ENCODE measurements around the gene SPATA31D3. TPM values are rescaled to one million over a fixed set of nuclear protein-coding genes. Genes with fewer than 3 reads are reported as not detected.
A peak's percentile ranks its signal among the peaks of the same experiment; 100 is the strongest.
"Not testable (repeated sequence)": the region's sequence is repeated elsewhere in the genome, so short reads cannot be mapped to it uniquely, and the experiment has no call there.

SPATA31D3 gene
- total RNA-seq, 1 donor from 2014 or later, result not detected

DNA sequence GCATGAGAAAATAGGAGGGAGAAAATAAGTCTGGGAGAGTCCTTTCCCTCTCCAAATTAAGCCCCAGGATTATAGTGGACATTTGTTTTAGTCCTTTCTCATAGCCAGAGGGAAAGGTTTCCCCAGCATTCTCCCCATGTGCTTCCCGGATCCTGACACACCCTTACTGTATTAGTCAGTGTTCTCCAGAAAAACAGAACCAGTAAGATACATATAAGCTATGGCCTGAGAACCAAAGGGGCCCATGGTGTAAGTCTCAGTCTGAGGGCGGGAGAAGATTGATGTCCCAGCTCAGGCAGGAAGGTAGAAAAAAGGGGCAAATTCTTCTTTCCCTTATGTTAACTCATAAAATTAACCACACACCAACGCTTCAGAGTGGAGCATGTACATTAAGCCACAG lies 40.7 kb upstream of the SPATA31D3 start:
- H3K36me3 Mint-ChIP-seq, result no peaks in the 10 kb centered on the region
- TF ChIP-seq, protein P1, sequence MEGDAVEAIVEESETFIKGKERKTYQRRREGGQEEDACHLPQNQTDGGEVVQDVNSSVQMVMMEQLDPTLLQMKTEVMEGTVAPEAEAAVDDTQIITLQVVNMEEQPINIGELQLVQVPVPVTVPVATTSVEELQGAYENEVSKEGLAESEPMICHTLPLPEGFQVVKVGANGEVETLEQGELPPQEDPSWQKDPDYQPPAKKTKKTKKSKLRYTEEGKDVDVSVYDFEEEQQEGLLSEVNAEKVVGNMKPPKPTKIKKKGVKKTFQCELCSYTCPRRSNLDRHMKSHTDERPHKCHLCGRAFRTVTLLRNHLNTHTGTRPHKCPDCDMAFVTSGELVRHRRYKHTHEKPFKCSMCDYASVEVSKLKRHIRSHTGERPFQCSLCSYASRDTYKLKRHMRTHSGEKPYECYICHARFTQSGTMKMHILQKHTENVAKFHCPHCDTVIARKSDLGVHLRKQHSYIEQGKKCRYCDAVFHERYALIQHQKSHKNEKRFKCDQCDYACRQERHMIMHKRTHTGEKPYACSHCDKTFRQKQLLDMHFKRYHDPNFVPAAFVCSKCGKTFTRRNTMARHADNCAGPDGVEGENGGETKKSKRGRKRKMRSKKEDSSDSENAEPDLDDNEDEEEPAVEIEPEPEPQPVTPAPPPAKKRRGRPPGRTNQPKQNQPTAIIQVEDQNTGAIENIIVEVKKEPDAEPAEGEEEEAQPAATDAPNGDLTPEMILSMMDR (IDR thresholded peaks at IDR 0.05; ENCODE audit: unreplicated experiment), result no peak
- peaks cover 7% of the 10 kb centered on the region for H3K9me3 Mint-ChIP-seq
- H3K4me1 Mint-ChIP-seq, result peaks cover 31% of the 10 kb centered on the region
- H3K27me3 Mint-ChIP-seq (ENCODE audit: low read depth), result no peaks in the 10 kb centered on the region
- peak overlapping the region; percentile 64 for H3K27ac Mint-ChIP-seq
- no peak for DNase-seq (ENCODE audit: low spot score in 2 of 2, unreplicated experiment in 2 of 2)
- H3K4me3 Mint-ChIP-seq, result no peak overlapping the region

DNA sequence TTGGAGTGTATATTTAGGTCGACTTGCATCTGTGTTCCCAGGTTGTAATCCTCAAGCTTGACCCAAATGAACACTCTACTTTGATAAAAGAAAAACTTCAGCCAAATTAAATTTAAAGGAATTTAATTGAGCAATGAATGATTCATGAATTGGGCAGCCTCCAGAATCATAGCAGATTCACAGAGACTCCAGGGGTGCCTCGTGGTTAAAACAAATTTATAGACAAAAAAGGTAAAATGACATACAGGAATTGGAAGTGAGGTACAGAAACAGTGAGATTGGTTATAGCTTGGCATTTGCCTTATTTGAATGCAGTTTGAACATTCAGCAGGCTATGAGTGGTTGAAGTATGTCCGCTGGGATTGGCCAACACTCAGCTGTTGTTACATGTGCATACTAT lies 36.6 kb upstream of the SPATA31D3 start:
- DNase-seq (ENCODE audit: low spot score in 2 of 2, unreplicated experiment in 2 of 2), result no peak

DNA sequence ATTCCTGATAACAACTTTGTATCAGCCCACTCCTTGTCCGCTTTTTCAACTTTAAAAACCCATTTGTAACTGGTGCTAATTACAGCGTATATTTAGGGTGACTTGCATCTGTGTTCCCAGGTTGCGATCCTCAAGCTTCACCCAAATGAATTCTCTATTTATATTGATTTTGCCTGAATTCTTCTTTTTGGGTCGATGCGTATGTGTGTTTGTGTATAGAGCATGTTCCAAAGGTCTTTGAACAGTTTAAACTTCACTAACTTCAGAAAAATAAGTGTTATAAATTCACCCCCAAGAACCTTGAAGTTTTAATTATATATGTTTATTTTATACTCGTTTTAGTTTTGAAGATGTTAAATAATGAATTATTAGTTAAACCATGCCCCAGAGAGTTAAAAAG lies 31.2 kb upstream of the SPATA31D3 start:
- H3K9me3 Mint-ChIP-seq, result peaks cover under 1% of the 10 kb centered on the region
- peaks cover 3% of the 10 kb centered on the region for H3K4me1 Mint-ChIP-seq
- no peak for DNase-seq (ENCODE audit: low spot score in 2 of 2, unreplicated experiment in 2 of 2)
- H3K4me3 Mint-ChIP-seq, result no peak overlapping the region
- H3K27me3 Mint-ChIP-seq (ENCODE audit: low read depth), result no peaks in the 10 kb centered on the region
- TF ChIP-seq, protein P1 (IDR thresholded peaks at IDR 0.05; ENCODE audit: unreplicated experiment), result no peak
- H3K36me3 Mint-ChIP-seq, result no peaks in the 10 kb centered on the region
- no peak overlapping the region for H3K27ac Mint-ChIP-seq

More for the DNA sequence above, 36.6 kb upstream of the SPATA31D3 start:
- TF ChIP-seq, protein P1 (IDR thresholded peaks at IDR 0.05; ENCODE audit: unreplicated experiment), result no peak
- Mint-ChIP-seq H3K9me3 (peaks cover 7% of the 10 kb centered on the region), H3K36me3 (no peaks in the 10 kb centered on the region), H3K4me1 (peaks cover 20% of the 10 kb centered on the region), H3K27ac (no peak overlapping the region), H3K27me3 (ENCODE audit: low read depth) (no peaks in the 10 kb centered on the region), H3K4me3 (no peak overlapping the region)

DNA sequence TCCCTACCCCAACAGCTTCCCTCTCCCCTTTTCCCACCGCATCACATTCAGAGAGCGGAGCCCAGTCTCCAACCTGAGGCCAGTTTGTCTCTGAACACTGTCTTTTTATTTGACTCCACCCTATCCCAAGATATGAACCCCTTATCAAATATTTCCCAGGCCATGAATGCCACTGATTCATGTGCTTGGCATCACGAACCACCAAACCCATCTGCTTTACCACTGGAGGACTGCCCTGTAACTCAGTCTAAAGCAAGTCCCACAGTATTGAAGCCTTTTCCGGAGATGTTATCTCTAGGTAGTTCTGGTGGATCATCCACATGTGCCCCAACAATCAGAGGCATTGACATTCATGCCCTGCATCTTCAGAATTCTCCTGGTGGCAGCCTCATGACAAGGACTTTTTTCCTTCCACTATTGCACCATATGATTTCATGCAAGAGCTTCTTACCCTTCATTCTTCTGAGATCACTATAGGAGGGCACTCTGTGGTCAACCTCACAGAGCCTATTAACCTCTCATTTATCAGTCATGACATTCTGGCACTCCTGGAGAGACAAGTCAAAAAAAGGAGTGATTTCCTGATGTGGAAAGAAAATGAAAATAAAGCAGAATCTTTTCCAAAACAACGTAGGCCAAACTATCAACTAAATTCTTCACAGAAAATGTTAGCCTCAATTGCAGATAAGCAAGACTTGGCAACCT lies 27.3 kb upstream of the SPATA31D3 start:
- DNase-seq (ENCODE audit: low spot score in 2 of 2, unreplicated experiment in 2 of 2), result no peak

DNA sequence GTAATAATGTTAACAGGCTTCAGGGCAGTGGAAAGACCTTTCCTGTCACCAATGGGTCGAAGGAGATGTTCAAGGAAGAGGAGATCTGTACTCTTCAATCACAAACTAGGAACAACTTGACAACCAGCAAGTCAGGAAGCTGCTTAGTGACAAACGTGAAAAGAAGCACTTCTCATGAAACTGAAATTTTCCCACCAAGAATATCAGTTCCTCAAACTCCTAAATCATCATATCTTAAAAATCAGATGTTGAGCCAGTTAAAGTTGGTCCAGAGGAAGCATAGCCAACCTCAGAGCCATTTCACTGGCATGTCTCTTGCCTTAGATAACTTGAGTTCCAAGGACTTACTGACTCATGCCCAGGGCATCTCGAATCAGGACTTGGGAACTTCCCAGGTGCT lies 24.8 kb upstream of the SPATA31D3 start:
- not testable (repeated sequence) for H3K27me3 Mint-ChIP-seq (ENCODE audit: low read depth); H3K36me3 Mint-ChIP-seq; H3K4me1 Mint-ChIP-seq; H3K27ac Mint-ChIP-seq; H3K9me3 Mint-ChIP-seq; H3K4me3 Mint-ChIP-seq; DNase-seq (ENCODE audit: low spot score in 2 of 2, unreplicated experiment in 2 of 2)

More for the DNA sequence above, 27.3 kb upstream of the SPATA31D3 start:
- TF ChIP-seq, protein P1 (IDR thresholded peaks at IDR 0.05; ENCODE audit: unreplicated experiment), result no peak
- H3K9me3 Mint-ChIP-seq, result no peaks in the 10 kb centered on the region
- no peak overlapping the region for H3K27ac Mint-ChIP-seq
- no peak overlapping the region for H3K4me3 Mint-ChIP-seq
- H3K27me3 Mint-ChIP-seq (ENCODE audit: low read depth), result peaks cover 2% of the 10 kb centered on the region
- H3K36me3 Mint-ChIP-seq, result no peaks in the 10 kb centered on the region
- H3K4me1 Mint-ChIP-seq, result peaks cover 3% of the 10 kb centered on the region

DNA sequence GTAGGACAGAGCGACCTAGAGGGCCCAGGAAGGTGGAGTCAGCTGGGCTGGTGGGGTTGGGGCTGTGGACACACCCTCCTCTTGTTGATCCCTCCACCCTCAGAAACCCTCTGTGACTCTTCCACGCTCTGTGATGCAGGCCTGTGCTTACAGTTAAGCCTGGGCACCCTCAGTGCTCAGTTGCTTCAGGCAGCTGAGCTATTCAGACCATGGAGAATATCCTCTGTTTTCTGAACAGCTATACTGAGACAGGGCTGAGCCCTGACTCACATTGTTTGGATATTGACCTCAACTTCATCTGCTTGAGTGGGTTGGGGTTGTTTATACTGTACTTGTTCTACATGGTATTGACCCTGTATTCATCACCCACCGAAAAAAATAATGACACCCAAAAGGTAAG lies 15.0 kb upstream of the SPATA31D3 start, which contains the start of gene SPATA31D4:
Gene SPATA31D4, plus strand, starts transcription at position 124 of the 400 bp plus-strand sequence. Its CDS starts 86 bp downstream, at position 210.
- not testable (repeated sequence) for H3K27me3 Mint-ChIP-seq (ENCODE audit: low read depth); H3K9me3 Mint-ChIP-seq; DNase-seq (ENCODE audit: low spot score in 2 of 2, unreplicated experiment in 2 of 2); H3K36me3 Mint-ChIP-seq; H3K4me3 Mint-ChIP-seq; H3K27ac Mint-ChIP-seq; H3K4me1 Mint-ChIP-seq

DNA sequence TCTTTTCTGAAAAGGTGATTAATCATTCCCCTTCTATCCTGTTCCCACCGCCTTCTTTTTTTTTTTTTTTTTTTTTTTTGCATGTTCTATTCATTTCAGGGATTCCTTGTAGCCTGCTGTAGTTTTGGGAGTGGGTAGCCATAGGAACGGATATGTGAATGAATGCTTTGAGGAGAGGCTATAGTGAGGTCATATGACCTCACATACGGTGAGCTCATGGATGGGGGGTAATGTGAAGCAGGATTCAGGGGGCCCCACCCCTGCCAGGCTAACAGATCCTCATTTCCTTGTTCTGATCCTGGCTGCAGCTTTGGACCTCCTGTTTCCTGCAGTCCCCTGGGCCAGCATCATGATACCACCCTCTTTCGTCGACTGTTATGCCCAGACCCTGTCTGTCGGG lies 13.2 kb upstream of the SPATA31D3 start:
- not testable (repeated sequence) for H3K27ac Mint-ChIP-seq; DNase-seq (ENCODE audit: low spot score in 2 of 2, unreplicated experiment in 2 of 2); H3K27me3 Mint-ChIP-seq (ENCODE audit: low read depth); H3K4me1 Mint-ChIP-seq; H3K4me3 Mint-ChIP-seq; H3K9me3 Mint-ChIP-seq; H3K36me3 Mint-ChIP-seq

DNA sequence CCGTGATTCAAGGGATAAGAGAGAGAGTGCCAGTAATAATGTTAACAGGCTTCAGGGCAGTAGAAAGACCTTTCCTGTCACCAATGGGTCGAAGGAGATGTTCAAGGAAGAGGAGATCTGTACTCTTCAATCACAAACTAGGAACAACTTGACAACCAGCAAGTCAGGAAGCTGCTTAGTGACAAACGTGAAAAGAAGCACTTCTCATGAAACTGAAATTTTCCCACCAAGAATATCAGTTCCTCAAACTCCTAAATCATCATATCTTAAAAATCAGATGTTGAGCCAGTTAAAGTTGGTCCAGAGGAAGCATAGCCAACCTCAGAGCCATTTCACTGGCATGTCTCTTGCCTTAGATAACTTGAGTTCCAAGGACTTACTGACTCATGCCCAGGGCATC lies 9.8 kb upstream of the SPATA31D3 start:
- not testable (repeated sequence) for H3K9me3 Mint-ChIP-seq; H3K27me3 Mint-ChIP-seq (ENCODE audit: low read depth); H3K36me3 Mint-ChIP-seq; H3K27ac Mint-ChIP-seq; H3K4me1 Mint-ChIP-seq; DNase-seq (ENCODE audit: low spot score in 2 of 2, unreplicated experiment in 2 of 2); H3K4me3 Mint-ChIP-seq

DNA sequence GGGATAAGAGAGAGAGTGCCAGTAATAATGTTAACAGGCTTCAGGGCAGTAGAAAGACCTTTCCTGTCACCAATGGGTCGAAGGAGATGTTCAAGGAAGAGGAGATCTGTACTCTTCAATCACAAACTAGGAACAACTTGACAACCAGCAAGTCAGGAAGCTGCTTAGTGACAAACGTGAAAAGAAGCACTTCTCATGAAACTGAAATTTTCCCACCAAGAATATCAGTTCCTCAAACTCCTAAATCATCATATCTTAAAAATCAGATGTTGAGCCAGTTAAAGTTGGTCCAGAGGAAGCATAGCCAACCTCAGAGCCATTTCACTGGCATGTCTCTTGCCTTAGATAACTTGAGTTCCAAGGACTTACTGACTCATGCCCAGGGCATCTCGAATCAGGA lies 5.3 kb downstream of the SPATA31D3 start:
- H3K27me3 Mint-ChIP-seq (ENCODE audit: low read depth); H3K36me3 Mint-ChIP-seq; H3K4me3 Mint-ChIP-seq; H3K27ac Mint-ChIP-seq; H3K4me1 Mint-ChIP-seq; DNase-seq (ENCODE audit: low spot score in 2 of 2, unreplicated experiment in 2 of 2): not testable (repeated sequence)
- peaks cover 12% of the 10 kb centered on the region for H3K9me3 Mint-ChIP-seq

Data from mesothelial cell of epicardium (in vitro differentiated cells).